ENCODE measurements around the gene CAMK1D. TPM values are rescaled to one million over a fixed set of nuclear protein-coding genes. Genes with fewer than 3 reads are reported as not detected.

CAMK1D gene
- total and polyA plus RNA-seq, 2 donors (not counting 3 experiments of a cell fraction or from before 2014, with no cell fraction given): 0.37 to 4.2 TPM

- no peaks in the 10 kb centered on the region for H3K36me3 ChIP-seq (ENCODE audit: control insufficient read depth in 2 of 2, extremely low read depth in 1 of 2, insufficient read depth in 2 of 2, low read length in 2 of 2)
- ChIA-PET CTCF (interaction anchor here (1.2 to 2.1 kb wide), 3 partner anchors 16 to 283 kb away, joined by 4 to 6 read pairs (median 4); no protein-coding TSS in a partner anchor), POLR2A (no interaction called here)
- TF ChIP-seq FOS (IDR thresholded peaks at IDR 0.05; ENCODE audit: borderline replicate concordance, insufficient read depth, low read length): no peak
- TF ChIP-seq EZH2 (IDR thresholded peaks at IDR 0.05; ENCODE audit: borderline replicate concordance, low read depth, low read length, severe bottlenecking): no peak
- TF ChIP-seq JUN (IDR thresholded peaks at IDR 0.05; ENCODE audit: borderline replicate concordance, insufficient read depth, insufficient read length, low read depth): no peak
- no peak for TF ChIP-seq MAX (IDR thresholded peaks at IDR 0.05; ENCODE audit: insufficient read depth, insufficient read length)
- dilution Hi-C loops (cut with MboI; ENCODE audit: extremely low pct_ligation_motif_present, low sequenced_read_pairs) (no loop called here), intact Hi-C loops (cut with micrococcal nuclease) (no loop called here)
- no peak overlapping the region for H3K4me2 ChIP-seq (ENCODE audit: insufficient read depth, low read length)
- H3K79me2 ChIP-seq (ENCODE audit: control insufficient read depth, insufficient read depth, low read length): no peaks in the 10 kb centered on the region
- no peaks in the 10 kb centered on the region for H3K9me1 ChIP-seq (replicated peaks; ENCODE audit: control insufficient read depth, extremely low read depth, insufficient read depth, low read length)
- BruUV-seq (replicated peaks): no TSS peak
- H4K20me1 ChIP-seq (replicated peaks; ENCODE audit: control insufficient read depth, extremely low read depth, insufficient read depth, low read length): no peaks in the 10 kb centered on the region
- no peaks in the 10 kb centered on the region for H3K27me3 ChIP-seq (ENCODE audit: control insufficient read depth in 2 of 2, insufficient read depth in 2 of 2, low read length in 2 of 2)
- FAIRE-seq: peak; percentile 40
- no peaks in the 10 kb centered on the region for H3K9me3 ChIP-seq (replicated peaks; ENCODE audit: control insufficient read depth, insufficient read depth, low read length)
- H3K27ac ChIP-seq (ENCODE audit: insufficient read depth, low read depth, low read length): no peak overlapping the region
- no peak overlapping the region for H3K4me3 ChIP-seq (replicated peaks in 1 of 3; ENCODE audit: insufficient read depth in 1 of 3, low read depth in 1 of 3, low read length in 3 of 3)
- no peak for DNase-seq (ENCODE audit: low read depth, low spot score)
- no peaks in the 10 kb centered on the region for H3K4me1 ChIP-seq (ENCODE audit: control insufficient read depth, extremely low read depth, insufficient read depth, low read length)
- H3K9ac ChIP-seq (replicated peaks; ENCODE audit: extremely low read depth, insufficient read depth, low read length): no peak overlapping the region
- H2AFZ ChIP-seq (ENCODE audit: low read depth, low read length): no peak overlapping the region
These were observed 198.0 kb downstream of the CAMK1D start for GRCh38 chr10:12547301-12547771.

- Histone ChIP-seq H3K27me3 (ENCODE audit: control insufficient read depth in 2 of 2, insufficient read depth in 2 of 2, low read length in 2 of 2) (no peaks in the 10 kb centered on the region), H3K4me3 (replicated peaks in 1 of 3; ENCODE audit: insufficient read depth in 1 of 3, low read depth in 1 of 3, low read length in 3 of 3) (no peak overlapping the region), H3K9ac (replicated peaks; ENCODE audit: extremely low read depth, insufficient read depth, low read length) (no peak overlapping the region), H3K4me1 (ENCODE audit: control insufficient read depth, extremely low read depth, insufficient read depth, low read length) (no peaks in the 10 kb centered on the region), H2AFZ (ENCODE audit: low read depth, low read length) (no peak overlapping the region), H4K20me1 (replicated peaks; ENCODE audit: control insufficient read depth, extremely low read depth, insufficient read depth, low read length) (no peaks in the 10 kb centered on the region), H3K79me2 (ENCODE audit: control insufficient read depth, insufficient read depth, low read length) (no peaks in the 10 kb centered on the region), H3K4me2 (ENCODE audit: insufficient read depth, low read length) (no peak overlapping the region), H3K36me3 (ENCODE audit: control insufficient read depth in 2 of 2, extremely low read depth in 1 of 2, insufficient read depth in 2 of 2, low read length in 2 of 2) (no peaks in the 10 kb centered on the region), H3K9me1 (replicated peaks; ENCODE audit: control insufficient read depth, extremely low read depth, insufficient read depth, low read length) (no peaks in the 10 kb centered on the region), H3K27ac (ENCODE audit: insufficient read depth, low read depth, low read length) (no peak overlapping the region), H3K9me3 (replicated peaks; ENCODE audit: control insufficient read depth, insufficient read depth, low read length) (no peaks in the 10 kb centered on the region)
- ChIA-PET POLR2A (no interaction called here), CTCF (no interaction called here)
- FAIRE-seq (no peak), DNase-seq (ENCODE audit: low read depth, low spot score) (no peak)
- dilution Hi-C loops (cut with MboI; ENCODE audit: extremely low pct_ligation_motif_present, low sequenced_read_pairs): no loop called here
- intact Hi-C loops (cut with micrococcal nuclease): no loop called here
- no TSS peak for BruUV-seq (replicated peaks)
- TF ChIP-seq GATA2 (IDR thresholded peaks at IDR 0.05; ENCODE audit: insufficient read depth, insufficient read length, low read depth, low read length) (no peak), MYC (IDR thresholded peaks at IDR 0.05; ENCODE audit: low read depth, low read length) (no peak), JUN (IDR thresholded peaks at IDR 0.05; ENCODE audit: borderline replicate concordance, insufficient read depth, insufficient read length, low read depth) (no peak), FOS (IDR thresholded peaks at IDR 0.05; ENCODE audit: borderline replicate concordance, insufficient read depth, low read length) (no peak), EZH2 (IDR thresholded peaks at IDR 0.05; ENCODE audit: borderline replicate concordance, low read depth, low read length, severe bottlenecking) (no peak), POLR2AphosphoS5 (IDR thresholded peaks at IDR 0.05; ENCODE audit: insufficient read depth, low read depth, low read length) (no peak)
These were observed 199.9 kb downstream of the CAMK1D start for GRCh38 chr10:12549297-12549696.

All from endothelial cell of umbilical vein (primary cell).